ENCODE results near the gene GRAP2.

- TF ChIP-seq CTCF (IDR thresholded peaks at IDR 0.05; ENCODE audit: control extremely low read depth in 1 of 3, insufficient read depth in 1 of 3, low read depth in 1 of 3, low read length in 3 of 3), result no peak
- TF ChIP-seq CBX5 (IDR thresholded peaks at IDR 0.05; ENCODE audit: low read depth, low read length), result no peak
- TF ChIP-seq CHD2 (IDR thresholded peaks at IDR 0.05; ENCODE audit: low read length), result no peak
- no peak for TF ChIP-seq JUN (IDR thresholded peaks at IDR 0.05; ENCODE audit: low read depth, low read length)
- TF ChIP-seq ATF2 (IDR thresholded peaks at IDR 0.05; ENCODE audit: low read length), result no peak
- TF ChIP-seq RNF2 (IDR thresholded peaks at IDR 0.05; ENCODE audit: borderline replicate concordance, low read depth, low read length, missing control alignments, poor library complexity, severe bottlenecking), result no peak
- no peak for TF ChIP-seq TAF1 (IDR thresholded peaks at IDR 0.05; ENCODE audit: low read depth, low read length)
- no peak for TF ChIP-seq EP300 (IDR thresholded peaks at IDR 0.05; ENCODE audit: borderline replicate concordance in 1 of 2, low read depth in 2 of 2, low read length in 2 of 2)
- TF ChIP-seq USF2 (IDR thresholded peaks at IDR 0.05; ENCODE audit: low read length), result no peak
- TF ChIP-seq POLR2A (IDR thresholded peaks at IDR 0.05; ENCODE audit: control extremely low read depth in 1 of 2, low read depth in 2 of 2, low read length in 2 of 2), result no peak
- TF ChIP-seq ZNF274 (IDR thresholded peaks at IDR 0.05; ENCODE audit: borderline replicate concordance, extremely low read depth, low read length), result no peak
- TF ChIP-seq POLR2AphosphoS5 (IDR thresholded peaks at IDR 0.05; ENCODE audit: low read depth, low read length), result no peak
- no peak for TF ChIP-seq BCL11A (IDR thresholded peaks at IDR 0.05; ENCODE audit: low read depth in 2 of 2, low read length in 2 of 2)
- no peak for TF ChIP-seq EZH2 (IDR thresholded peaks at IDR 0.05; ENCODE audit: low read depth, low read length, severe bottlenecking)
These were observed 29.7 kb upstream of the GRAP2 start for GRCh38 chr22:39871008-39871798.

Data from H1 (cell line).